Iris pigment epithelial cell (primary cell): Measurements from ENCODE around the gene ITGB7.
"Not testable (repeated sequence)": the region's sequence is repeated elsewhere in the genome, so short reads cannot be mapped to it uniquely, and the experiment has no call there.

ENCODE experiments used
- DNase-seq: peaks from one replicate; pipeline ENCODE4 v3.0.0-alpha.2; 2011; ENCODE audit warnings: low read depth

Gene ITGB7

DNA sequence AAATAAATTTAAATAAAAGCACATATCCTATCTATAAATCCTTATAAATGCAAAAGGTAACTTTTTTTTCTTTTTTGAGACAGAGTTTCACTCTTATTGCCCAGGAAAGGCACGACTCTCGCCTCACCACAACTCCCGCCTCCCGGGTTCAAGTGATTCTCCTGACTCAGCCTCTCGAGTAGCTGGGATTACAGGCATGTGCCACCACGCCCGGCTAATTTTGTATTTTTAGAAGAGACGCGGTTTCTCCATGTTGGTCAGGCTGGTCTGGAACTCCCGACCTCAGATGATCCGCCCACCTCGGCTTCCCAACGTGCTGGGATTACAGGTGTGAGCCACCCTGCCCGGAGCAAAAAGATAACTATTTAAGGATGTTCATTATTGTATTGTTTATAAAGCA lies 28.2 kb downstream of the ITGB7 start:
- not testable (repeated sequence) for DNase-seq

DNA sequence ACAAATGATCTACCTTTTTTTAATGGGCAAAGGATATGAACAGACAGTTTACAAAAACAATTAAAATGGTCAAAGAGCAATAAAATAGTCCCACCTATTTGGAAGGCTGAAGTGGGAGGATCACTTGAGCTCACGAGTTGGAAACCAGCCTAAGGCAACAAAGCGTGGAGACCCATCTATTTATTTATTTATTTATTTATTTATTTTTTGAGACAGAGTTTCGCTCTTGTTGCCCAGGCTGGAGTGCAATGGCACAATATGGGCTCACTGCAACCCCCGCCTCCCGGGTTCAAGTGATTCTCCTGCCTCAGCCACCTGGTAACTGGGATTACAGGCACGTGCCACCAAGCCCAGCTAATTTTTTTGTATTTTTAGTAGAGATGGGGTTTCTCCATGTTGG lies 29.6 kb downstream of the ITGB7 start:
- not testable (repeated sequence) for DNase-seq

GRCh38 chr12:53176750-53177149 lies 30.3 kb downstream of the ITGB7 start:
- DNase-seq = no peak

GRCh38 chr12:53174881-53175491 lies 32.1 kb downstream of the ITGB7 start:
- DNase-seq = peak; percentile 59

GRCh38 chr12:53173085-53173715 lies 33.9 kb downstream of the ITGB7 start:
- no peak for DNase-seq

DNA sequence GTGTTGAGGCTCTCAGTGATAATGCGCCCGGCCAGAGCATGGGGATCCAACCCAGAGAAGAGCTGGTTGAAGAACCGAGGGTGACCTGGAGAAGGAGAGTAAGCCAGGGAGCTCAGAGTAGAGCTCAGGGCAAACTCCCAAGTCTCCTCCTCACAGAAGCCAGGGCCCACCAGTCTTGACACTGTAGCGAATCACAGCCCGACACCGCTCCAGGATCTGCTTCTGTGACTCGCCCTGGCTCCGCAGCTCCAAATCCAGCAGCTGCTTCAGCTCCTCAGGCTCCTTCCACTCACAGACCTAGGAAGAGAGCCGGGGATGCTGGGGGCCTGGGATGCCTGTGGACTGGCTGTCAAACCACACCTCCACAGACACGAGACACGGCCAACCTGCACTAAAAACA lies 34.7 kb downstream of the ITGB7 start:
- DNase-seq = peak; percentile 51

DNA sequence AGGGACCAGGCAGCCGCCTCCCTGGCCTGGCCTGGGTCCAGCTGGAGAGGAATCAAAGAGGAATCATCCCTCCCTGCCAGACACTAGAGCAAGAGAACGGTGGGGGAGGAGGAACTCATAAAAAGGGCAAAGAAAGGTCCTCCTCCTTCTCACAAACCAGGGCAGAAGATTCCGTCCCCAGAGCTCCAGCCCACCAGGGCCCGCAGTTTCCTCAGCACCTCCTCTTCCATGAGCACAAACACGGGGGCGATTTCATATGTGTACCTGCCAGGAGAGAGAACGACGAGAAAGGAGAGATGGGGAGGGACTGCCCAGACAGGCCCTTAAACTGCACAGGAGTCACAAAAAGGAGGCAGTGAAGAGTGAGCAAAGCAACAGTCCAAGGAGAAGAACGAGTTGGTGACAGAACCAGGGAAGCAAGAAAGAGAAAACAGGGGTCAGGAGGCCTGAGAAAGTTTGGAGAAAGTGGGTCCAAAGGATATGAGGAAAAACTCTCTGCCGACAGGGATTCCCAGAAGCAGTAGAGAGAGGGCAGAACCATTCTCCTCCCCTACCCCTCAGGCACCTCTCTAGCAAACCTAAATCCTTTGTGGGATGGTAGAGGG lies 35.2 kb downstream of the ITGB7 start:
- peak; percentile 23 for DNase-seq

GRCh38 chr12:53170876-53171724 lies 36.0 kb downstream of the ITGB7 start:
- DNase-seq = peak; percentile 21

GRCh38 chr12:53170215-53170614 lies 36.8 kb downstream of the ITGB7 start:
- DNase-seq = no peak

DNA sequence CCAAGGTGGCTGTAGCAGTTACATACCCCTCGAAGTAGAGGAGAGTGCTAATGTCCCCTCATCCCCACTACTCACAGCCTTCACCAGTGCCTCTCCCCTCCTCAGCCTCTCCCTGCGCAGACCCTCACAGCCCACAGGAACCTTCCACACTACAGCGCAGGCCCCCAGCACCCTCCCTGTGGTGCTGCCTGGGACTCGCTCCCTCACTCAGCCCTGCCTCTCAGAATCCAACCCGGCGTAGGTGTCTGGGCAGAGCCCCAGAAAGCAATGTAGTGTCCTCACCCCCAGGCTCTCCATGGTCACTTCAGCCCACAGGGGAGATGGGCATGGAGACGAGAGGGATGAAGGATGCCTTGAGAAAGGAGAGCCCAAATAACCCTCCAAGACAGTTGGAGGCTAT lies 37.4 kb downstream of the ITGB7 start:
- DNase-seq = no peak

GRCh38 chr12:53166837-53167236 lies 40.2 kb downstream of the ITGB7 start:
- no peak for DNase-seq

GRCh38 chr12:53163008-53163407 lies 44.0 kb downstream of the ITGB7 start:
- DNase-seq = not testable (repeated sequence)

GRCh38 chr12:53161119-53161911 lies 45.7 kb downstream of the ITGB7 start:
- no peak for DNase-seq

GRCh38 chr12:53160673-53161072 lies 46.4 kb downstream of the ITGB7 start:
- DNase-seq = no peak

GRCh38 chr12:53160000-53160399 lies 47.1 kb downstream of the ITGB7 start:
- DNase-seq = no peak

DNA sequence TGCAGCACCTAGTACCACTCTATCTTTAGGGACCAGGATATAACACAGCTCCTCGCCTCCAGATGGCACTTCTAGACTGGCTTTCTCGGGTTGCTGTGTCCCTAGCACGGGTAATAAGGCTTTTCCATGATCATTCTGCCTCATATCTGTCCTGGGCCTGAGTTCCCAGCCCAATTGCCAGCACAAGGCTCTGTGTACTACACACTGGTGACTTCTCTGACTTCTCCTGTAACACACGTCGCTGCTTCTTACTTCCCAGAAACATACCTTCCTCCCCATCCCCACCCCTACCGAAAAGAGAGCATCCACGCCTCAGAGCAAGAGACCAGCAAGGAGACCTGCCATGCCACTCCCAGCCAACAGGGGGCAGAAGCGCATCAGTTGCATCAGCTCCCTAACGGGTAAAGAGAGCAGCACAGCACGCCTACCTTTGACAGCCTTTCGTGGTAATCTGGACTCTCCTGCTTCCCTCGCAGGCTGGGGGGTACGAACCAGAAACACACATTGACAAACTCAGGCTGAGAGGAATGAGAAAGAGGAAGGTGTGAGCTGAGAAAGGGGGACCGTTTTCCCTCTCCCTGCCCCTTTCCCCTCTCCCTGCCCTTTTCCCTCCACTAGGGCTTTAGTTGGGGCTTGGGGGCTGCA lies 47.7 kb downstream of the ITGB7 start:
- peak; percentile 66 for DNase-seq

DNA sequence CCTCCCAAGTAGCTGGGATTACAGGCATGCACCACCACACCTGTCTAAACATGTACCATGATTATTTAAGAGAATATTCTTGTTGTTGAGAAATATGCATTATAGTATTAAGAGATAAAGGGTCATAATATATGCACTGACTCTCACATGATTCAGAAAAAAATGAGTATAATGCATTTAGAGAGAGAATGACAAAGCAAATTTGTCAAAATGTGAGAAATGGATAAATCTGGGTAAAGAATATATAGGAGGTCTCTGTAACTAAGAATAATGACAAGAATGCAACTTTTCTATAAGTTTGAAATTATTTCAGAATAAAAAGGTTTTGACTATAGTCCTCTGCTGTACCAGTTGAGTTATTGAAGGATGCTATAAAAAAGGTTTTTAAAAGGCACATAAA lies 54.7 kb downstream of the ITGB7 start:
- no peak for DNase-seq

GRCh38 chr12:53151039-53151438 lies 56.0 kb downstream of the ITGB7 start:
- no peak for DNase-seq

DNA sequence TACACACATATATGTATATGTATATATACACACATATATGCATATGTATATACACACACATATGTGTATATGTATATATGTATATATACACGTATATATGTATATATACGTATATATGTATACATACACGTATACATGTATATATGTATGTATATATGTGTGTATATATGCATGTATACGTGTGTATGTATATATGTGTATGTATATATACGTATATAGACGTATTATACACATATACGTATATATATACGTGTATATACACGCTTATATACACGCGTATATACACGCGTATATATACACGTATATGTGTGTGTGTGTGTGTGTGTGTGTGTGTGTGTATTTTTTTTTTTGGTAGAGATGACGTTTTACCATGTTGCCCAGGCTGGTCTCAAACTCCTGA lies 59.4 kb downstream of the ITGB7 start:
- no peak for DNase-seq

- DNase-seq = no peak
Measured at GRCh38 chr12:53147181-53147580, 59.9 kb downstream of the ITGB7 start.
